NCI-H774 (cell line): ENCODE results near the gene IL32.

Source experiments
- DNase-seq: peaks from one replicate; lab custom pipeline; 2025; lab: John Stamatoyannopoulos, UW

IL32 gene

GRCh38 chr16:3027983-3028715, 37.3 kb upstream of the IL32 start:
- DNase-seq = peak; percentile 71

- no peak for DNase-seq
Observed at GRCh38 chr16:3028716-3029319, 36.6 kb upstream of the IL32 start.

GRCh38 chr16:3029491-3030221, 35.8 kb upstream of the IL32 start:
- no peak for DNase-seq

GRCh38 chr16:3030222-3031212, 34.9 kb upstream of the IL32 start:
- DNase-seq = no peak

GRCh38 chr16:3032624-3033023, 32.8 kb upstream of the IL32 start:
- DNase-seq = no peak

- DNase-seq = no peak
Observed at GRCh38 chr16:3035289-3035971, 30.0 kb upstream of the IL32 start.

- no peak for DNase-seq
Observed at GRCh38 chr16:3035972-3036725, 29.3 kb upstream of the IL32 start.

GRCh38 chr16:3036726-3037315, 28.6 kb upstream of the IL32 start, which contains the start of gene BICDL2:
Gene BICDL2 (minus strand): TSS chr16:3036944. CDS start chr16:3035496, 1,448 bp downstream.
- DNase-seq = no peak

GRCh38 chr16:3038256-3038655, 27.2 kb upstream of the IL32 start:
- no peak for DNase-seq

GRCh38 chr16:3038896-3039295, 26.5 kb upstream of the IL32 start:
- DNase-seq = no peak

GRCh38 chr16:3042376-3042775, 23.1 kb upstream of the IL32 start:
- no peak for DNase-seq

GRCh38 chr16:3044708-3045107, 20.7 kb upstream of the IL32 start:
- DNase-seq = no peak

- no peak for DNase-seq
Observed at GRCh38 chr16:3045758-3046640, 19.4 kb upstream of the IL32 start, which contains the start of gene MMP25. Gene MMP25 (plus strand): TSS chr16:3046561. CDS start chr16:3046918, 357 bp downstream.

GRCh38 chr16:3046641-3047386, 18.6 kb upstream of the IL32 start:
- no peak for DNase-seq

GRCh38 chr16:3047387-3047720, 18.1 kb upstream of the IL32 start:
- no peak for DNase-seq

GRCh38 chr16:3049921-3050481, 15.4 kb upstream of the IL32 start:
- no peak for DNase-seq

GRCh38 chr16:3050487-3050886, 15.0 kb upstream of the IL32 start:
- DNase-seq = no peak

GRCh38 chr16:3051009-3051408, 14.4 kb upstream of the IL32 start:
- DNase-seq = no peak
